H9 (cell line): ENCODE measurements around the gene ASS1. TPM values are rescaled to one million over a fixed set of nuclear protein-coding genes. Genes with fewer than 3 reads are reported as not detected.

Experiments used
- DNase-seq: peaks from one replicate; pipeline ENCODE4 v3.0.0-alpha.2; 2017
- H2AFZ ChIP-seq: one replicate; pipeline ENCODE4 v1.6.1; 2013; ENCODE audit warnings: mild to moderate bottlenecking, low read length, control low read depth, moderate library complexity
- H2AK5ac ChIP-seq: 2 replicates; pipeline ENCODE4 v1.6.1; 2013; ENCODE audit warnings: low read length, control low read depth, mixed read lengths; ENCODE audit not compliant: insufficient read length
- H2BK120ac ChIP-seq: one replicate; pipeline ENCODE4 v1.6.1; 2013; ENCODE audit warnings: low read depth, mild to moderate bottlenecking, low read length, control low read depth, inconsistent platforms; ENCODE audit not compliant: poor library complexity, severe bottlenecking
- H2BK12ac ChIP-seq: 2 replicates; pipeline ENCODE4 v1.6.1; 2013; ENCODE audit warnings: low read length, control low read depth, mixed read lengths, low read depth; ENCODE audit not compliant: insufficient read length
- H2BK15ac ChIP-seq: 2 replicates; pipeline ENCODE4 v1.6.1; 2013; ENCODE audit warnings: low read depth, low read length, control low read depth
- H2BK20ac ChIP-seq: one replicate; pipeline ENCODE4 v1.6.1; 2013; ENCODE audit warnings: low read depth, mild to moderate bottlenecking, low read length, control low read depth, inconsistent platforms; ENCODE audit not compliant: poor library complexity, severe bottlenecking
- H2BK5ac ChIP-seq: 2 replicates; pipeline ENCODE4 v1.6.1; 2013; ENCODE audit warnings: low read length, control low read depth, mixed read lengths; ENCODE audit not compliant: insufficient read length
- H3K14ac ChIP-seq: 2 replicates; pipeline ENCODE4 v1.6.1; 2013; ENCODE audit warnings: low read length, control low read depth; ENCODE audit not compliant: insufficient read depth
- H3K18ac ChIP-seq: 2 replicates; pipeline ENCODE4 v1.6.1; 2013; ENCODE audit warnings: low read depth, mild to moderate bottlenecking, mixed read lengths, low read length, control low read depth; ENCODE audit not compliant: insufficient read length
- H3K23ac ChIP-seq: 2 replicates; pipeline ENCODE4 v1.6.1; 2013; ENCODE audit warnings: low read length, control low read depth, mixed read lengths, low read depth; ENCODE audit not compliant: insufficient read length
- H3K23me2 ChIP-seq: 2 replicates; pipeline ENCODE4 v1.6.1; 2013; ENCODE audit warnings: low read depth, mild to moderate bottlenecking, mixed read lengths, low read length, control low read depth; ENCODE audit not compliant: insufficient read length, poor library complexity, severe bottlenecking
- H3K27ac ChIP-seq: 2 replicates; pipeline ENCODE4 v1.5.1; 2013; ENCODE audit warnings: low read length, control low read depth, mixed read lengths, low read depth; ENCODE audit not compliant: insufficient read length
- H3K27me3 ChIP-seq: 2 replicates; pipeline ENCODE4 v1.6.1; 2013; ENCODE audit warnings: low read length, control low read depth, inconsistent platforms; ENCODE audit not compliant: insufficient read depth
- H3K4ac ChIP-seq: 2 replicates; pipeline ENCODE4 v1.6.1; 2013; ENCODE audit warnings: low read depth, mild to moderate bottlenecking, control low read depth, inconsistent platforms, low read length, moderate library complexity
- H3K4me1 ChIP-seq: 2 replicates; pipeline ENCODE4 v1.6.1; 2013; ENCODE audit warnings: low read length, control low read depth, inconsistent platforms; ENCODE audit not compliant: insufficient read depth
- H3K4me2 ChIP-seq: 2 replicates; pipeline ENCODE4 v1.6.1; 2013; ENCODE audit warnings: low read length, control low read depth, mixed read lengths; ENCODE audit not compliant: insufficient read length, insufficient read depth
- H3K56ac ChIP-seq: 2 replicates; pipeline ENCODE4 v1.6.1; 2013; ENCODE audit warnings: low read depth, mild to moderate bottlenecking, mixed read lengths, low read length, control low read depth; ENCODE audit not compliant: insufficient read length
- H3K79me1 ChIP-seq: 2 replicates; pipeline ENCODE4 v1.6.1; 2013; ENCODE audit warnings: low read depth, mild to moderate bottlenecking, moderate library complexity, low read length, control low read depth, inconsistent platforms; ENCODE audit not compliant: insufficient read depth, poor library complexity, severe bottlenecking
- H3K79me2 ChIP-seq: 2 replicates; pipeline ENCODE4 v1.6.1; 2013; ENCODE audit warnings: low read length, control low read depth, inconsistent platforms; ENCODE audit not compliant: insufficient read depth
- H3K9ac ChIP-seq: 2 replicates; pipeline ENCODE4 v1.6.1; 2013; ENCODE audit warnings: low read length, control low read depth, mixed read lengths; ENCODE audit not compliant: insufficient read length; ENCODE audit errors: extremely low read depth
- H3K9me3 ChIP-seq: one replicate; pipeline ENCODE4 v1.6.1; 2013; ENCODE audit warnings: low read depth, low read length, inconsistent platforms; ENCODE audit not compliant: control insufficient read depth
- H3T11ph ChIP-seq: one replicate; pipeline ENCODE4 v1.6.1; 2013; ENCODE audit warnings: mild to moderate bottlenecking, low read length, control low read depth, inconsistent platforms
- H4K20me1 ChIP-seq: one replicate; pipeline ENCODE4 v1.6.1; 2013; ENCODE audit not compliant: control insufficient read depth, insufficient read length, insufficient read depth
- H4K5ac ChIP-seq: 2 replicates; pipeline ENCODE4 v1.6.1; 2013; ENCODE audit warnings: low read depth, mild to moderate bottlenecking, mixed read lengths, low read length, control low read depth; ENCODE audit not compliant: insufficient read length
- H4K8ac ChIP-seq: replicated peaks from 2 replicates; pipeline ENCODE4 v1.6.1; 2013; ENCODE audit warnings: low read length, control low read depth, mixed read lengths, low read depth; ENCODE audit not compliant: insufficient read length
- H4K91ac ChIP-seq: 2 replicates; pipeline ENCODE4 v1.6.1; 2013; ENCODE audit warnings: low read depth, mild to moderate bottlenecking, moderate library complexity, mixed read lengths, low read length, control low read depth; ENCODE audit not compliant: insufficient read length
- H3K27ac Mint-ChIP-seq, 3 experiments: 2 replicates in 2 of 3; 3 replicates in 1 of 3; pipeline ENCODE4 v1.8.0; 2020 to 2021; ENCODE audit warnings: mixed read lengths in 3 of 3, mild to moderate bottlenecking in 1 of 3, moderate library complexity in 1 of 3
- H3K27me3 Mint-ChIP-seq: 2 replicates; pipeline ENCODE4 v1.8.0; 2021; ENCODE audit warnings: low read depth, mild to moderate bottlenecking, moderate library complexity, mixed read lengths
- H3K36me3 Mint-ChIP-seq, 3 experiments: 2 replicates in 2 of 3; 3 replicates in 1 of 3; pipeline ENCODE4 v1.8.0; 2020 to 2021; ENCODE audit warnings: low read depth in 3 of 3, mixed read lengths in 3 of 3; ENCODE audit not compliant: insufficient read depth in 1 of 3
- H3K4me1 Mint-ChIP-seq, 2 experiments: 2 replicates each; pipeline ENCODE4 v1.8.0; 2020; ENCODE audit warnings: mixed read lengths in 2 of 2
- H3K4me3 Mint-ChIP-seq, 2 experiments: 2 replicates in 1 of 2; 3 replicates in 1 of 2; pipeline ENCODE4 v1.8.0; 2020 to 2021; ENCODE audit warnings: mild to moderate bottlenecking in 2 of 2, mixed read lengths in 2 of 2, moderate library complexity in 1 of 2
- H3K9me3 Mint-ChIP-seq, 2 experiments: 2 replicates in 1 of 2; 3 replicates in 1 of 2; pipeline ENCODE4 v1.8.0; 2020; ENCODE audit warnings: mild to moderate bottlenecking in 2 of 2, mixed read lengths in 2 of 2, moderate library complexity in 1 of 2
- WGBS: extraction: QIAGEN DNeasy Blood & Tissue Kit; methylation state at CpG from one replicate; pipeline ENCODE4 v1.1.7; 2013; ENCODE audit warnings: missing lambda C conversion rate, low lambda C conversion rate, mixed read lengths; ENCODE audit not compliant: insufficient read length; ENCODE audit errors: extremely low coverage; 5-methylcytosine and 5-hydroxymethylcytosine counted together
- total RNA-seq: library from RNA; stranded (reverse); gene quantifications from 2 replicates; pipeline ENCODE4 v1.2.1, GENCODE V29; 2021
- TF ChIP-seq, protein P1 (sequence below): fragments of 200-600 bp; sonication (generic); conservative IDR thresholded peaks from 3 replicates; pipeline ENCODE4 v1.8.0; 2021; ENCODE audit warnings: antibody characterized with exemption, mild to moderate bottlenecking

ASS1 gene
- total RNA-seq, 1 experiment from 2014 or later: 118 TPM

DNA sequence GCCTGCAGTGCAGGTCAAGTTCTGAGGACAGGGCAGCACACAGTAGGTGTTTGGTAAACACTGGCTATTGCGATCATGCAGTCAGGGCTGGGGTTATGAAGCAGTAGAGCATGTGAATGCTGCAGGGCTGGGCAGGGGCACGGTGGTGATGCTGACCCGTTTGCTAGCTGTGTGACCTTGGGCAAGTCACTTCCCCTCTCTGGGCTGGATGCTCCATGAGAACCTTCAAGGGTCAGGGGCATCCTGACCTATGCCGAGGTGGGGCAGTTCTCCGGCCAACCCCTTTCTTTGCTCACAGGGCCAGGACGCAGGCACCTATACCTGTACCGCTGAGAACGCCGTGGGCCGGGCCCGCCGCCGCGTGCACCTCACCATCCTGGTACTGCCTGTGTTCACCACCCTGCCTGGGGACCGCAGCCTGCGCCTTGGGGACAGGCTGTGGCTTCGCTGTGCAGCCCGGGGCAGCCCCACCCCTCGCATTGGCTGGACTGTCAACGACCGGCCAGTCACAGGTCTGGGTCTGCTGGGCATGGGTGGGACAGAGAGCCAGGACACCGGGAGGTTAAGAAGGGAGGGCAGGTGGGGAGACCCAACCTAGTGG lies 39.0 kb upstream of the ASS1 start:
- Mint-ChIP-seq H3K9me3 (no peaks in the 10 kb centered on the region; a peak in 1 of 5 replicates), H3K27me3 (no peaks in the 10 kb centered on the region; the same call in 1 of the 2 replicates), H3K4me3 (no peak overlapping the region), H3K36me3 (peaks cover 0 to 8% (median 0%) of the 10 kb centered on the region in 3 experiments; a peak in 3 of 7 replicates), H3K4me1 (no peaks in the 10 kb centered on the region), H3K27ac (no peak overlapping the region)
- Histone ChIP-seq H2BK12ac (no peak overlapping the region), H4K5ac (no peak overlapping the region), H3K9me3 (no peaks in the 10 kb centered on the region), H4K8ac (no peak overlapping the region), H3K9ac (no peak overlapping the region), H3K4me2 (no peak overlapping the region), H3T11ph (no peak overlapping the region), H3K27me3 (no peaks in the 10 kb centered on the region), H3K56ac (no peak overlapping the region), H2BK120ac (no peak overlapping the region), H3K79me1 (no peaks in the 10 kb centered on the region), H3K14ac (no peak overlapping the region), H3K4me1 (no peaks in the 10 kb centered on the region), H3K23ac (no peak overlapping the region), H3K18ac (no peak overlapping the region), H2BK15ac (no peak overlapping the region), H3K27ac (no peak overlapping the region), H2BK5ac (no peak overlapping the region), H2BK20ac (no peak overlapping the region), H2AK5ac (no peak overlapping the region), H3K23me2 (no peaks in the 10 kb centered on the region), H3K4ac (no peak overlapping the region), H4K91ac (no peak overlapping the region), H2AFZ (no peak overlapping the region), H4K20me1 (no peaks in the 10 kb centered on the region), H3K79me2 (no peaks in the 10 kb centered on the region)
- no peak for DNase-seq
- WGBS: no CpG with 5 or more reads among the region's 22 CpGs
- TF ChIP-seq, protein P1, sequence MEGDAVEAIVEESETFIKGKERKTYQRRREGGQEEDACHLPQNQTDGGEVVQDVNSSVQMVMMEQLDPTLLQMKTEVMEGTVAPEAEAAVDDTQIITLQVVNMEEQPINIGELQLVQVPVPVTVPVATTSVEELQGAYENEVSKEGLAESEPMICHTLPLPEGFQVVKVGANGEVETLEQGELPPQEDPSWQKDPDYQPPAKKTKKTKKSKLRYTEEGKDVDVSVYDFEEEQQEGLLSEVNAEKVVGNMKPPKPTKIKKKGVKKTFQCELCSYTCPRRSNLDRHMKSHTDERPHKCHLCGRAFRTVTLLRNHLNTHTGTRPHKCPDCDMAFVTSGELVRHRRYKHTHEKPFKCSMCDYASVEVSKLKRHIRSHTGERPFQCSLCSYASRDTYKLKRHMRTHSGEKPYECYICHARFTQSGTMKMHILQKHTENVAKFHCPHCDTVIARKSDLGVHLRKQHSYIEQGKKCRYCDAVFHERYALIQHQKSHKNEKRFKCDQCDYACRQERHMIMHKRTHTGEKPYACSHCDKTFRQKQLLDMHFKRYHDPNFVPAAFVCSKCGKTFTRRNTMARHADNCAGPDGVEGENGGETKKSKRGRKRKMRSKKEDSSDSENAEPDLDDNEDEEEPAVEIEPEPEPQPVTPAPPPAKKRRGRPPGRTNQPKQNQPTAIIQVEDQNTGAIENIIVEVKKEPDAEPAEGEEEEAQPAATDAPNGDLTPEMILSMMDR: no peak
